IMR-90 (cell line): Measurements from ENCODE around the gene LEP.

ENCODE experiments used
- BHLHE40 ChIP-seq: fragments of 150-350 bp; IDR thresholded peaks from 2 replicates; pipeline ENCODE4 v1.6.1; 2016; ENCODE audit warnings: mild to moderate bottlenecking, low read depth, low read length
- CTCF ChIP-seq: conservative IDR thresholded peaks from 2 replicates; pipeline ENCODE4 v1.5.1; 2012; ENCODE audit warnings: mild to moderate bottlenecking, low read depth, low read length, improper control_type of control experiment
- ELK1 ChIP-seq: fragments of 150-350 bp; IDR thresholded peaks from 2 replicates; pipeline ENCODE4 v1.6.1; 2016; ENCODE audit warnings: low read depth, mild to moderate bottlenecking, low read length, moderate library complexity, borderline replicate concordance
- MAFK ChIP-seq: IDR thresholded peaks from 2 replicates; pipeline ENCODE4 v1.6.1; 2012; ENCODE audit warnings: low read depth, low read length, improper control_type of control experiment
- POLR2A ChIP-seq: IDR thresholded peaks from 2 replicates; pipeline ENCODE4 v1.6.1; 2012; ENCODE audit warnings: mild to moderate bottlenecking, low read depth, low read length
- RAD21 ChIP-seq: IDR thresholded peaks from 2 replicates; pipeline ENCODE4 v1.6.1; 2012; ENCODE audit warnings: low read length, improper control_type of control experiment

DNA sequence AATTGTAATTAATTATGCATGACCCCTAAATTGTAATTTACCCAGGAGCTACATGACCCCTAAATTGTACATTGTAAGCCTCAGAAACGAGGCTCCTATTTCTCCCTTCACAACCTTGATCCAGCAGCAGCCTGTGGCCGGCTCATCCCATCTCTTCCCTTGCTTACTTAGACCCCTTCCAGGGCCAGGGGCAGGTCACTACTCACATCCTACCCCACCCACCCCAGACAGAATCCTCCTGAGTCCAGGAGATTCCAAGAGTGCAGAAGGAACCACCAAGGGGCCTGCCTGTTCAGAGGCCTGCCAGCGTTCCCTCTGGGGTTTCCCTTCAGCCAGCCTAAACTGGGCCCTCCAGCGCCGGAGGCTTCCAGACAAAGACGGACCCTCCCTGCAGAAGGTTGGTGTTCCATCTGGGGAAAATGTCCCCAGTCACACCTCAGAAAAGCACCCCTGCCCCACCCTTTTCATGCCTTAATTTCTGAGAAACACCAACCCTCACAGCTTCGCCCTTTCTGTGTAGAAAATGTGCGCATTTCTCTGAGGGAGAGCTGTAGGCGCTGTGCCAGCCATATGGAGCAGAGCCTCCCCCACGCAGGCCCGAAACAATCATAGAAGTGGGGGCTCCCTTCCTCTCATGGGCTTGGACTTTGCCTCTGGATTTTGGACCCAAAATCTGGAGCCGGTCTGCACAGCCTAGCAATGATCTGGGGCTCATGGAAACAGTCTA lies 19.2 kb downstream of the LEP start:
- no peak for TF ChIP-seq POLR2A
- no peak for TF ChIP-seq CTCF
- no peak for TF ChIP-seq BHLHE40
- no peak for TF ChIP-seq ELK1
- no peak for TF ChIP-seq RAD21
- no peak for TF ChIP-seq MAFK
